ENCODE data around the gene MST1. TPM values are rescaled to one million over a fixed set of nuclear protein-coding genes. Genes with fewer than 3 reads are reported as not detected.

The MST1 gene
- total RNA-seq, 1 experiment from 2014 or later: 1.7 TPM

GRCh38 chr3:49650637-49651036 is 38.6 kb downstream of the MST1 start:
- ChIA-PET CTCF (no interaction called here), POLR2A (ENCODE audit: unreplicated experiment) (no interaction called here)
- Histone ChIP-seq H3K79me2 (ENCODE audit: low read length) (no peaks in the 10 kb centered on the region), H3K27me3 (ENCODE audit: low read length) (no peaks in the 10 kb centered on the region), H3K4me3 (ENCODE audit: low read length) (no peak overlapping the region), H2AFZ (ENCODE audit: low read length) (no peak overlapping the region), H3K4me1 (ENCODE audit: insufficient read depth, low read length) (peaks cover 5% of the 10 kb centered on the region; the same call in 1 of the 2 replicates), H4K20me1 (ENCODE audit: low read length) (no peaks in the 10 kb centered on the region), H3F3A (ENCODE audit: low read length, unreplicated experiment) (no peaks in the 10 kb centered on the region), H3K9me2 (replicated peaks; ENCODE audit: low read length) (no peaks in the 10 kb centered on the region), H3K27ac (ENCODE audit: low read length) (no peak overlapping the region), H3K9me3 (ENCODE audit: low read length) (no peaks in the 10 kb centered on the region), H3K4me2 (ENCODE audit: low read length) (no peak overlapping the region), H3K36me3 (ENCODE audit: low read depth, low read length) (no peaks in the 10 kb centered on the region), H3K9ac (ENCODE audit: low read length) (no peak overlapping the region)
- intact Hi-C loops (cut with micrococcal nuclease): no loop called here
- ATAC-seq (no peak), DNase-seq (no peak)
- TF ChIP-seq EZH2phosphoT487 (IDR thresholded peaks at IDR 0.05; ENCODE audit: borderline replicate concordance, low read length) (no peak), EZH2 (IDR thresholded peaks at IDR 0.05; ENCODE audit: low read length, unreplicated experiment) (no peak), CTCF (conservative IDR thresholded peaks at IDR 0.05; ENCODE audit: low read depth, low read length) (no peak)
- no TSS peak for BruUV-seq (replicated peaks)

- H3K36me3 ChIP-seq (ENCODE audit: low read depth, low read length): no peaks in the 10 kb centered on the region
- intact Hi-C loops (cut with micrococcal nuclease): no loop called here
- H3K4me2 ChIP-seq (ENCODE audit: low read length): no peak overlapping the region
- H3K4me1 ChIP-seq (ENCODE audit: insufficient read depth, low read length): peaks cover 5% of the 10 kb centered on the region; the same call in 1 of the 2 replicates
- H2AFZ ChIP-seq (ENCODE audit: low read length): no peak overlapping the region
- POLR2A ChIA-PET (ENCODE audit: unreplicated experiment): no interaction called here
- no TSS peak for BruUV-seq (replicated peaks)
- no peak for ATAC-seq
- CTCF ChIA-PET: no interaction called here
- H3K9me2 ChIP-seq (replicated peaks; ENCODE audit: low read length): no peaks in the 10 kb centered on the region
- no peaks in the 10 kb centered on the region for H3F3A ChIP-seq (ENCODE audit: low read length, unreplicated experiment)
- no peaks in the 10 kb centered on the region for H3K9me3 ChIP-seq (ENCODE audit: low read length)
- no peak overlapping the region for H3K4me3 ChIP-seq (ENCODE audit: low read length)
- H3K27me3 ChIP-seq (ENCODE audit: low read length): no peaks in the 10 kb centered on the region
- H3K27ac ChIP-seq (ENCODE audit: low read length): no peak overlapping the region
- no peak for DNase-seq
- no peak overlapping the region for H3K9ac ChIP-seq (ENCODE audit: low read length)
- H4K20me1 ChIP-seq (ENCODE audit: low read length): no peaks in the 10 kb centered on the region
- H3K79me2 ChIP-seq (ENCODE audit: low read length): no peaks in the 10 kb centered on the region
- TF ChIP-seq EZH2phosphoT487 (IDR thresholded peaks at IDR 0.05; ENCODE audit: borderline replicate concordance, low read length): no peak
- no peak for TF ChIP-seq CTCF (conservative IDR thresholded peaks at IDR 0.05; ENCODE audit: low read depth, low read length)
- no peak for TF ChIP-seq EZH2 (IDR thresholded peaks at IDR 0.05; ENCODE audit: low read length, unreplicated experiment)
Observed at GRCh38 chr3:49650177-49650576, 39.1 kb downstream of the MST1 start.

GRCh38 chr3:49649576-49649975 is 39.7 kb downstream of the MST1 start:
- no peak for DNase-seq

More at GRCh38 chr3:49649576-49649975, 39.7 kb downstream of the MST1 start:
- intact Hi-C loops (cut with micrococcal nuclease): no loop called here
- Histone ChIP-seq H3K4me2 (ENCODE audit: low read length) (no peak overlapping the region), H3K27ac (ENCODE audit: low read length) (no peak overlapping the region), H2AFZ (ENCODE audit: low read length) (no peak overlapping the region), H3K4me1 (ENCODE audit: insufficient read depth, low read length) (peaks cover 5% of the 10 kb centered on the region; the same call in 1 of the 2 replicates), H3K79me2 (ENCODE audit: low read length) (no peaks in the 10 kb centered on the region), H3K27me3 (ENCODE audit: low read length) (no peaks in the 10 kb centered on the region), H3K9ac (ENCODE audit: low read length) (no peak overlapping the region), H3K9me2 (replicated peaks; ENCODE audit: low read length) (no peaks in the 10 kb centered on the region), H3F3A (ENCODE audit: low read length, unreplicated experiment) (no peaks in the 10 kb centered on the region), H3K9me3 (ENCODE audit: low read length) (no peaks in the 10 kb centered on the region), H3K4me3 (ENCODE audit: low read length) (no peak overlapping the region), H3K36me3 (ENCODE audit: low read depth, low read length) (no peaks in the 10 kb centered on the region), H4K20me1 (ENCODE audit: low read length) (no peaks in the 10 kb centered on the region)
- ATAC-seq: no peak
- ChIA-PET CTCF (no interaction called here), POLR2A (ENCODE audit: unreplicated experiment) (no interaction called here)
- BruUV-seq (replicated peaks): no TSS peak
- TF ChIP-seq EZH2phosphoT487 (IDR thresholded peaks at IDR 0.05; ENCODE audit: borderline replicate concordance, low read length) (no peak), CTCF (conservative IDR thresholded peaks at IDR 0.05; ENCODE audit: low read depth, low read length) (no peak), EZH2 (IDR thresholded peaks at IDR 0.05; ENCODE audit: low read length, unreplicated experiment) (no peak)
